ENCODE results near the gene CACFD1.

CACFD1 gene

DNA sequence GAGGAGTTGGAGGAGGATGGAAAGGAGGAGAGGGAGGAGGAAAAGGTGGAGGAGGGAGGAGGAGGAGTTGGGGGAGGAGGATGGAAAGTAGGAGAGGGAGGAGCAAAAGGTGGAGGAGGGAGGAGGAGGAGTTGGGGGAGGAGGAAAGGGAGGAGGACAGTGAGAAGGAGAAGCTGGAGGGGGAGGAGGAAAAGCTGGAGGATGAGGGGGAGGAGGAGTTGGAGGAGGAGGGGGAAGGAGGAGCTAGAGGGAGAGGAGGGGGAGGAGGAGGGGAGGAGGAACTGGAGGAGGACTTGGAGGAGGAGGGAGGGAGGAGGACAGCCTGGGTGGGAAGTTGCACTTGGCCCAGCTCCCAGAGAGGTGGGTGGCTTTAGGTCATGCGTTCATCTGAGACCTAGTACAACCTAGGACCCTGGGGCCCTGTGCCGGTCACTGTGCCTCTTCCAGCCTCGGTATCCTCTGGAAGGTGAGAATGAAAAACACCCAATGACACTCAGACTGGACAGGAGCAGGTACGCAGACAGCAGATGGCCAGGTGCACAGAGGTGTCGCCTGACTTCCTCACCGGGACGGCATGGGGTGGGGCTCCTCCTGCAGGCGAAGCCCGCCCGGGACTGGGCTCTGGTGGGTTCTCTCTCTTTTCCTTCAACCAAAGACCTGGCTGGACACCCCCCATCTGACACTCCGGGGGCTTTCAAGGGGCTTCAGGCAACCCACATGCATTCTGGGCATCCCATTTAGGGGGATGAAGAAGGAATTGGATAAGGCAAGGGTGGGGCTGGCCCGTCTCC is 31.3 kb downstream of the CACFD1 start:
- Histone ChIP-seq H3K4me3 (ENCODE audit: low read depth in 1 of 2, low read length in 1 of 2) (no peak overlapping the region), H3K27me3 (no peaks in the 10 kb centered on the region), H3K4me1 (ENCODE audit: control insufficient read depth in 1 of 2, insufficient read depth in 1 of 2, low read depth in 1 of 2, low read length in 1 of 2) (no peaks in the 10 kb centered on the region), H3K27ac (no peak overlapping the region), H3K9me3 (no peaks in the 10 kb centered on the region), H3K36me3 (no peaks in the 10 kb centered on the region)
- TF ChIP-seq, protein P1, sequence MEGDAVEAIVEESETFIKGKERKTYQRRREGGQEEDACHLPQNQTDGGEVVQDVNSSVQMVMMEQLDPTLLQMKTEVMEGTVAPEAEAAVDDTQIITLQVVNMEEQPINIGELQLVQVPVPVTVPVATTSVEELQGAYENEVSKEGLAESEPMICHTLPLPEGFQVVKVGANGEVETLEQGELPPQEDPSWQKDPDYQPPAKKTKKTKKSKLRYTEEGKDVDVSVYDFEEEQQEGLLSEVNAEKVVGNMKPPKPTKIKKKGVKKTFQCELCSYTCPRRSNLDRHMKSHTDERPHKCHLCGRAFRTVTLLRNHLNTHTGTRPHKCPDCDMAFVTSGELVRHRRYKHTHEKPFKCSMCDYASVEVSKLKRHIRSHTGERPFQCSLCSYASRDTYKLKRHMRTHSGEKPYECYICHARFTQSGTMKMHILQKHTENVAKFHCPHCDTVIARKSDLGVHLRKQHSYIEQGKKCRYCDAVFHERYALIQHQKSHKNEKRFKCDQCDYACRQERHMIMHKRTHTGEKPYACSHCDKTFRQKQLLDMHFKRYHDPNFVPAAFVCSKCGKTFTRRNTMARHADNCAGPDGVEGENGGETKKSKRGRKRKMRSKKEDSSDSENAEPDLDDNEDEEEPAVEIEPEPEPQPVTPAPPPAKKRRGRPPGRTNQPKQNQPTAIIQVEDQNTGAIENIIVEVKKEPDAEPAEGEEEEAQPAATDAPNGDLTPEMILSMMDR (IDR thresholded peaks at IDR 0.05), result no peak

DNA sequence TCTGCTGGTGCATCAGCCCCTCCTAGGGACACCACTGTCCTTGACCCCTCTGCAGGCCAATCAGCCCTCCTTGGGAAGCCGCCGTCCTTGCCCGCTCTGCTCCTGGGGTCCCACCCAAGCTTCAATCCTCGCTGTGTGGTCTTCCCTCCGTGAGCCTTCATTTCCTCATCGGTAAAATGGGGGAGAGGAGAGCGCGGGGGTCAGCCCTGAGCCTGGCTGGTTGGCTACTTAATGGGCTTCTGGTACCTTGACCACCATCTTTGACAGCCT is 31.8 kb downstream of the CACFD1 start:
- Histone ChIP-seq H3K4me1 (ENCODE audit: control insufficient read depth in 1 of 2, insufficient read depth in 1 of 2, low read depth in 1 of 2, low read length in 1 of 2) (no peaks in the 10 kb centered on the region), H3K9me3 (no peaks in the 10 kb centered on the region), H3K27ac (no peak overlapping the region), H3K4me3 (ENCODE audit: low read depth in 1 of 2, low read length in 1 of 2) (no peak overlapping the region), H3K36me3 (no peaks in the 10 kb centered on the region), H3K27me3 (no peaks in the 10 kb centered on the region)
- TF ChIP-seq, protein P1 (IDR thresholded peaks at IDR 0.05), result no peak

DNA sequence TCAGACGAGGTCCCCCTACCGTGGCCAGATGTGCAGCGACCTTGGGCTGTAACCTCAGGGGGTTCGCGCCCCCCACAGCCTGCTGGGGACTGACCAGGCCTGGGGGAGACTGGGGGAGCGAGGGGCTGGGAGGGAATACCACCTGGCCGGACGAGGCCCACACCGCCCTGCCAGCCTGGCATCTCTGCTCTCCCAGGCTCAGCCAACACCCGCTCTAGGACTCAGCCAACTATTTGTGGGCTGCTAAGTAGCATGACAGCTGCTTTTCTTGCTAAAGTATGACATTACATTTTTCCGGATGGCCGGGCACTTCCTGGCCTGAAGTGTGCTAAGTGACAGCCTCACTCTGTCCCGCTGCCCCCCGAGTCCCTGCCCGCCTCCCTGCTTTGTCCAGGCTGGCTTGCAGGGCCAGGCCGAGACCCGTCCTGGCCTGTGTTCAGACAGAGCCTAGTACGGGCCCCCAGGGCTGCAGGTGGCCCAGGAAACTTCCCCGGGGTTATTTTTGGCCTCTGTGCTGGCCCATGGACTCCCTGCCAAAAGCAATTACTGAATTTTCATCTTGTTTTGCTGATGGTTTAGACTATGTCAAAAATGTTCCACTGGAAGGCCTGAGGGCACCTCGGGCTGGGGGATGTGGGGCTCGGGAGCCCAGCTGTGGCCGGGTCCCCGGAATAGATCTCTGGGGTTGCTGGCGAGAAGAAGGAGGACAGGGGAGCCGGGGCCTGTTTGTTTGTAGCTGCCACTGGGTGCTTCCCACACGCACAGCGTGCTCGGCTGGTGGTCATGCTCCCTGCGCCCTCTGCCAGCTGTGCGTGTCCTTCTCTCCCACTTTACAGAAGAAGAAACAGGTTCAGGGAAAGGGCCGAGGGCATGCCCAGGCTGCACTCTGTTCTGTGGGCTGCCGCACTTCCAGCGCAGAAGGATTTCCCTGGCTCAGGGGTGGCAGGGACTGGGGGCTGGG is 32.6 kb downstream of the CACFD1 start:
- no peaks in the 10 kb centered on the region for H3K4me1 ChIP-seq (ENCODE audit: control insufficient read depth in 1 of 2, insufficient read depth in 1 of 2, low read depth in 1 of 2, low read length in 1 of 2)
- no peaks in the 10 kb centered on the region for H3K9me3 ChIP-seq
- H3K27me3 ChIP-seq, result no peaks in the 10 kb centered on the region
- H3K27ac ChIP-seq, result no peak overlapping the region
- H3K36me3 ChIP-seq, result no peaks in the 10 kb centered on the region
- no peak overlapping the region for H3K4me3 ChIP-seq (ENCODE audit: low read depth in 1 of 2, low read length in 1 of 2)
- TF ChIP-seq, protein P1 (IDR thresholded peaks at IDR 0.05), result no peak

DNA sequence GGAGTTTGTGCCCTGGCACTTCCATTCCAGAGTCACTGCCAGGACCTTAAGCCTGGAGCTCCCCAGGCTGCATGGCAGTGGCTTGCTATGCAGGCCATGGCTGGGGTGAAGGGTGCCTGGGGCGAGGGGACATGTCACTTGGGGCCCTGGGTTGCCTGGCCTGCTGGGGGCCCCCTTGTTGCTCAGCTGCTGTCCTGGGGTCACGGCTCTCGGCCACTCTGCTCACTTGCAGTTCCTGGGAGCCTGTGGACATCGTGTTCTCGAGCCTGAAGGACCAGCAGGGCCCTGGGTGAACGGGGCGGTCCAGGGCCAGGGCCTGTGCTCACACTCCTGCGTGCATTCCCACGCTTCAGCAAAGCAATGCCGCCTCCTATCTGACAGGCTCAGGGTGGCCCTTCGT is 33.6 kb downstream of the CACFD1 start:
- no peak overlapping the region for H3K4me3 ChIP-seq (ENCODE audit: low read depth in 1 of 2, low read length in 1 of 2)
- no peaks in the 10 kb centered on the region for H3K27me3 ChIP-seq
- no peak overlapping the region for H3K27ac ChIP-seq
- no peaks in the 10 kb centered on the region for H3K4me1 ChIP-seq (ENCODE audit: control insufficient read depth in 1 of 2, insufficient read depth in 1 of 2, low read depth in 1 of 2, low read length in 1 of 2)
- no peaks in the 10 kb centered on the region for H3K9me3 ChIP-seq
- no peaks in the 10 kb centered on the region for H3K36me3 ChIP-seq
- TF ChIP-seq, protein P1 (IDR thresholded peaks at IDR 0.05), result no peak

DNA sequence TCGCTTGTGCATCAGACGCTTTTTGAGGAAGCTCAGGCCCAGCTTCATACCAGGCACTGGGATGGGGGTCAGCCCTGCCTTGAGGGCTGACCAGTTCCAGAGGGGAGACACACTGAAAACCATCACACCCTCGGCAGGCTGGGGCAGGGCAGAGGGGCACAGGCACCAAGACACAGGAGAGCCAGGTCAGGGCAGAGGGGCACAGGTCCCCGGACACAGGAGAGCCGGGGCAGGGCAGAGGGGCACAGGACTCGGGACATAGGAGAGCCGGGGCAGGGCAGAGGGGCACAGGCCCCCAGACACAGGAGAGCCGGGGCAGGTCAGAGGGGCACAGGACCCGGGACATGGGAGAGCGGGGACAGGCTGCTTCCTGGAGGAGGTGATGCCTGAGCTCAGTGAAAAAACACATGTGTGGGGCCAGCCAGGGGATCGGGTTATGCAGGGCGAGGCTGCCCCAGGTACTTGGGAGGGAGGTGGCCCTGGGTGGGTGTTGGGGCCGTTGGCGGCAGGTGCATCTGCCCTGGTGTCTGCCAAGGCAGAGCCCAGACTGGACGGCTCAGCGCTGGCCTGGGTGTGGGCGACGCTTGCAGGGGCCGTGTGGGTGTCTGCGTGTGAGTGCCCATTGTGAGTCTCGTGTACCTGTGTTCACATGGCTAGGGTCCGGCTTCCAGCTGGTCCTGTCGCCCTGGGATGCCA is 34.2 kb downstream of the CACFD1 start:
- TF ChIP-seq, protein P1 (IDR thresholded peaks at IDR 0.05), result no peak
- Histone ChIP-seq H3K27ac (no peak overlapping the region), H3K4me1 (ENCODE audit: control insufficient read depth in 1 of 2, insufficient read depth in 1 of 2, low read depth in 1 of 2, low read length in 1 of 2) (no peaks in the 10 kb centered on the region), H3K9me3 (no peaks in the 10 kb centered on the region), H3K27me3 (no peaks in the 10 kb centered on the region), H3K4me3 (ENCODE audit: low read depth in 1 of 2, low read length in 1 of 2) (no peak overlapping the region), H3K36me3 (no peaks in the 10 kb centered on the region)

Data from neutrophil (primary cell).